K562 (cell line): ENCODE results near the gene COQ8A. TPM values are rescaled to one million over a fixed set of nuclear protein-coding genes. Genes with fewer than 3 reads are reported as not detected.

Source experiments
- ATAC-seq: fragments of 200-7000 bp; cut with Tn5 transposase; 3 replicates; pipeline ENCODE4 v1.9.1; 2020; ENCODE audit warnings: moderate library complexity
- BruUV-seq: library from RNA; stranded (reverse); fragments of 400-500 nt; replicated peaks from 2 replicates; lab custom pipeline; 2021; lab: Mats Ljungman, UMichigan
- CTCF ChIA-PET: fragments of 300-600 bp; formaldehyde crosslinking; extraction: SDS; loops from one replicate; lab custom pipeline; 2021; ENCODE audit warnings: low intra/inter-chr PET ratio; lab: Yijun Ruan, JAX
- POLR2A ChIA-PET: fragments of 300-600, 350-650 bp; sonication (Branson Sonifier 250); formaldehyde crosslinking; extraction: SDS; loops from one replicate; lab custom pipeline; 2021; ENCODE audit warnings: antibody characterized with exemption, inconsistent platforms; lab: Yijun Ruan, JAX
- DNase-seq, 4 experiments: peaks; one replicate each; pipeline versions ENCODE4 v3.0.0 to v3.0.0-alpha.2; 2011 to 2018; ENCODE audit warnings: low spot score in 3 of 4, mixed read lengths in 3 of 4; ENCODE audit errors: extremely low read depth in 1 of 4
- FAIRE-seq: peaks from 2 replicates; lab custom pipeline; 2011; peaks lifted over from hg19 to GRCh38; lab: Jason Lieb, UNC
- H2AFZ ChIP-seq: 2 replicates; pipeline ENCODE4 v1.6.0; 2011; ENCODE audit warnings: low read depth, low read length, control low read depth, inconsistent platforms
- H3K27ac ChIP-seq: fragments of 200-600 bp; 3 replicates; pipeline ENCODE4 v1.8.0; 2011; ENCODE audit warnings: low read depth, mild to moderate bottlenecking, control low read depth, inconsistent platforms, low read length, moderate library complexity, mixed read lengths; ENCODE audit errors: extremely low read depth
- H3K27me3 ChIP-seq, 2 experiments: fragments of 300-600 bp in 1 of 2; 2 replicates in 1 of 2; 3 replicates in 1 of 2; pipeline versions ENCODE4 v1.6.0 to v1.8.0; 2011; ENCODE audit warnings: inconsistent platforms in 2 of 2, low read length in 2 of 2, mild to moderate bottlenecking in 1 of 2, mixed read lengths in 1 of 2, moderate library complexity in 1 of 2; ENCODE audit not compliant: control insufficient read depth in 2 of 2, insufficient read depth in 2 of 2
- H3K36me3 ChIP-seq: fragments of 300-600 bp; 3 replicates; pipeline ENCODE4 v1.8.0; 2011; ENCODE audit warnings: mild to moderate bottlenecking, low read length, inconsistent platforms; ENCODE audit not compliant: control insufficient read depth, insufficient read depth
- H3K4me1 ChIP-seq, 2 experiments: fragments of 200-600 bp in 1 of 2; replicated peaks in 1 of 2; 2 replicates in 1 of 2; 3 replicates in 1 of 2; pipeline versions ENCODE4 v1.5.1 to v1.8.0; 2011; ENCODE audit warnings: inconsistent platforms in 2 of 2, low read length in 2 of 2, mild to moderate bottlenecking in 1 of 2, mixed read lengths in 1 of 2, moderate library complexity in 1 of 2; ENCODE audit not compliant: control insufficient read depth in 2 of 2, insufficient read depth in 2 of 2
- H3K4me2 ChIP-seq: 2 replicates; pipeline ENCODE4 v1.6.1; 2011; ENCODE audit warnings: low read length, control low read depth, inconsistent platforms, mixed read lengths; ENCODE audit not compliant: insufficient read depth
- H3K4me3 ChIP-seq: fragments of 200-600 bp; sonication (generic), shearing (Covaris generic); 2 replicates; pipeline ENCODE4 v1.5.1; 2016; ENCODE audit warnings: control low read depth, inconsistent platforms
- H3K79me2 ChIP-seq: fragments of 200-600 bp; 3 replicates; pipeline ENCODE4 v1.8.0; 2011; ENCODE audit warnings: low read length, inconsistent platforms; ENCODE audit not compliant: control insufficient read depth, insufficient read depth
- H3K9ac ChIP-seq, 2 experiments: 2 replicates each; pipeline versions ENCODE4 v1.6.0 to v1.6.1; 2011; ENCODE audit warnings: low read depth in 2 of 2, low read length in 2 of 2, control low read depth in 1 of 2, inconsistent platforms in 1 of 2, mild to moderate bottlenecking in 1 of 2, mixed read lengths in 1 of 2; ENCODE audit not compliant: insufficient read depth in 1 of 2
- H3K9me1 ChIP-seq: one replicate; pipeline ENCODE4 v1.6.0; 2011; ENCODE audit warnings: inconsistent platforms, mild to moderate bottlenecking, low read length, moderate library complexity; ENCODE audit not compliant: control insufficient read depth, insufficient read depth
- H3K9me3 ChIP-seq: replicated peaks from 2 replicates; pipeline ENCODE4 v1.5.1; 2011; ENCODE audit warnings: low read depth, low read length, inconsistent platforms; ENCODE audit not compliant: control insufficient read depth, insufficient read depth
- H4K20me1 ChIP-seq: replicated peaks from 2 replicates; pipeline ENCODE4 v1.6.1; 2011; ENCODE audit warnings: low read length, inconsistent platforms, mixed read lengths; ENCODE audit not compliant: control insufficient read depth, insufficient read depth
- FOXK1 ChIP-seq: sonication (generic); formaldehyde crosslinking; IDR thresholded peaks from 2 replicates; pipeline ENCODE4 v1.8.0; 2022; ENCODE audit warnings: missing genetic modification reagents, mild to moderate bottlenecking, borderline replicate concordance
- MEF2A ChIP-seq: IDR thresholded peaks from 2 replicates; pipeline ENCODE4 v1.6.1; 2011; ENCODE audit warnings: low read depth, mild to moderate bottlenecking, low read length, moderate library complexity; ENCODE audit not compliant: control insufficient read depth
- NEUROD1 ChIP-seq: fragments of 150-350 bp; IDR thresholded peaks from 2 replicates; pipeline ENCODE4 v1.6.1; 2014; ENCODE audit warnings: borderline replicate concordance, low read length, low read depth; ENCODE audit not compliant: partially characterized antibody
- PBX2 ChIP-seq, 2 experiments: IDR thresholded peaks in 1 of 2; conservative IDR thresholded peaks in 1 of 2; 2 replicates each; pipeline ENCODE4 v1.6.1; 2016; ENCODE audit warnings: low read depth in 2 of 2, mild to moderate bottlenecking in 1 of 2, missing compliant biosample characterization in 1 of 2, missing genetic modification characterization in 1 of 2, moderate library complexity in 1 of 2
- PPARD ChIP-seq: fragments of 250-450 bp; sonication (Bioruptor Pico); IDR thresholded peaks from 2 replicates; pipeline ENCODE4 v1.8.0; 2022; ENCODE audit warnings: inconsistent platforms, mild to moderate bottlenecking, moderate library complexity
- SIN3B ChIP-seq: fragments of 450-650 bp; IDR thresholded peaks from 2 replicates; pipeline ENCODE4 v1.6.1; 2017; ENCODE audit warnings: low read depth, mild to moderate bottlenecking, moderate library complexity
- SMARCE1 ChIP-seq: fragments of 450-650 bp; IDR thresholded peaks from 2 replicates; pipeline ENCODE4 v1.7.1; 2016; ENCODE audit warnings: mild to moderate bottlenecking
- ZNF232 ChIP-seq: sonication (generic); formaldehyde crosslinking; IDR thresholded peaks from 2 replicates; pipeline ENCODE4 v1.8.0; 2022; ENCODE audit warnings: mild to moderate bottlenecking, missing genetic modification reagents
- ZNF316 ChIP-seq: fragments of 450-650 bp; IDR thresholded peaks from 2 replicates; pipeline ENCODE4 v1.6.1; 2016
- ZNF584 ChIP-seq: fragments of 200-800 bp; sonication (Bioruptor generic); IDR thresholded peaks from 2 replicates; pipeline ENCODE4 v1.6.1; 2016; ENCODE audit warnings: low read depth, mild to moderate bottlenecking, missing genetic modification characterization, missing compliant biosample characterization
- ZNF717 ChIP-seq: fragments of 250-450 bp; sonication (Bioruptor Pico); IDR thresholded peaks from 2 replicates; pipeline ENCODE4 v1.5.0; 2021
- ZNF740 ChIP-seq, 3 experiments: fragments of 200-800 bp in 1 of 3; sonication (Bioruptor generic) in 1 of 3; sonication (generic) in 1 of 3; formaldehyde crosslinking in 1 of 3; IDR thresholded peaks; 2 replicates each; pipeline versions ENCODE4 v1.6.1 to v1.8.0; 2016 to 2022; ENCODE audit warnings: mild to moderate bottlenecking in 2 of 3, missing compliant biosample characterization in 2 of 3, missing genetic modification characterization in 2 of 3, missing genetic modification reagents in 1 of 3
- WGBS: fragments of 100-300 bp; shearing (Covaris generic); methylation state at CpG from one replicate; pipeline ENCODE4 v1.1.6; 2016; ENCODE audit warnings: low coverage, mixed read lengths; ENCODE audit not compliant: insufficient coverage; ENCODE audit errors: missing lambda C conversion rate; 5-methylcytosine and 5-hydroxymethylcytosine counted together
- in situ Hi-C: fragments of 300-500 bp; cut with MboI; formaldehyde crosslinking; loops from 4 replicates; pipeline ENCODE4 v1.15.0; 2018; ENCODE audit warnings: inconsistent platforms, mixed read lengths
- intact Hi-C: fragments of 100-400 bp; cut with micrococcal nuclease; formaldehyde crosslinking; loops from 2 replicates; pipeline ENCODE4 v1.14.2; 2022
- polyA plus RNA-seq, 8 experiments: library from polyadenylated mRNA; depleted of rRNA in 4 of 8; stranded (reverse) in 5 of 8; unstranded in 3 of 8; fragments of >200 nt; fragmentation: Nextera tagmentation in 2 of 8; fragmentation: Illumina TruSeq in 1 of 8; extraction: Ambion mirVana in 2 of 8; extraction: Trizol in 1 of 8; gene quantifications; 2 replicates each; pipeline versions ENCODE4 v1.2.1 to v1.2.3, GENCODE V29; 2011 to 2014; ENCODE audit warnings: inconsistent platforms in 1 of 8, missing spikeins in 1 of 8
- total RNA-seq, 7 experiments: library from RNA; depleted of rRNA in 6 of 7; stranded (reverse); fragments of >200 nt in 6 of 7; fragmentation: Illumina TruSeq in 2 of 7; extraction: Trizol in 2 of 7; gene quantifications; 2 replicates each; pipeline versions ENCODE4 v1.2.1 to v1.2.3, GENCODE V29; 2011 to 2021; ENCODE audit warnings: low replicate concordance in 1 of 7

COQ8A gene
- total and polyA plus RNA-seq, 9 of the 15 experiments (the other 6 are each of a cell fraction or from before 2014, with no cell fraction given) = 2.6 to 54.3 (median 32.4) TPM

GRCh38 chr1:227009937-227010336, 69.8 kb downstream of the COQ8A start:
- CTCF ChIA-PET = no interaction called here

GRCh38 chr1:227010645-227011044, 70.6 kb downstream of the COQ8A start:
- Histone ChIP-seq H3K4me3 (no peak overlapping the region), H3K4me1 (no peaks in the 10 kb centered on the region), H3K27ac (no peak overlapping the region), H4K20me1 (no peaks in the 10 kb centered on the region), H3K9me1 (no peaks in the 10 kb centered on the region), H3K36me3 (peaks cover 37% of the 10 kb centered on the region; the same call in 2 of the 3 replicates), H3K9ac (no peak overlapping the region), H3K4me2 (no peak overlapping the region), H3K27me3 (no peaks in the 10 kb centered on the region), H3K9me3 (no peaks in the 10 kb centered on the region), H2AFZ (no peak overlapping the region), H3K79me2 (no peaks in the 10 kb centered on the region)
- in situ Hi-C loops = no loop called here
- DNase-seq (no peak), ATAC-seq (no peak), FAIRE-seq (no peak)
- POLR2A ChIA-PET = interaction anchor here (1.6 to 1.7 kb wide), 2 partner anchors 27 to 62 kb away, joined by 4 to 7 read pairs; no protein-coding TSS in a partner anchor
- CTCF ChIA-PET = no interaction called here
- no TSS peak for BruUV-seq
- WGBS = 98% methylated on average over 5 of the region's 5 CpGs
- intact Hi-C loops = no loop called here
- TF ChIP-seq NEUROD1 (no peak), ZNF316 (peak; percentile 52), SMARCE1 (no peak), ZNF584 (no peak), PBX2 (CRISPR knock-in tag; IDR thresholded peaks at IDR 0.05; ENCODE audit: low read depth) (no peak), PBX2 (tag; conservative IDR thresholded peaks at IDR 0.05; ENCODE audit: low read depth) (no peak), MEF2A (no peak), PPARD (no peak)

More at GRCh38 chr1:227009937-227010336, 69.8 kb downstream of the COQ8A start:
- FAIRE-seq = no peak
- intact Hi-C loops (no loop called here), in situ Hi-C loops (no loop called here)
- Histone ChIP-seq H2AFZ (no peak overlapping the region), H3K79me2 (no peaks in the 10 kb centered on the region), H3K36me3 (peaks cover 38% of the 10 kb centered on the region; the same call in 2 of the 3 replicates), H4K20me1 (no peaks in the 10 kb centered on the region), H3K27me3 (no peaks in the 10 kb centered on the region), H3K4me1 (no peaks in the 10 kb centered on the region), H3K9me1 (no peaks in the 10 kb centered on the region), H3K4me2 (no peak overlapping the region), H3K27ac (no peak overlapping the region), H3K9me3 (no peaks in the 10 kb centered on the region), H3K4me3 (no peak overlapping the region), H3K9ac (no peak overlapping the region)
- POLR2A ChIA-PET = interaction anchor here (0.7 to 2.3 kb wide), 4 partner anchors 10 to 61 kb away, joined by 3 to 7 read pairs (median 4); no protein-coding TSS in a partner anchor
- DNase-seq = no peak
- no TSS peak for BruUV-seq
- ATAC-seq = no peak
- TF ChIP-seq ZNF232 (CRISPR knock-in tag) (no peak), SIN3B (no peak), ZNF740 (CRISPR knock-in tag; IDR thresholded peaks at IDR 0.05) (no peak), ZNF740 (tag; IDR thresholded peaks at IDR 0.05) (no peak), FOXK1 (CRISPR knock-in tag) (no peak), ZNF717 (CRISPR knock-in tag) (no peak)
